PC-9 (cell line): ENCODE measurements around the gene NSF. TPM values are rescaled to one million over a fixed set of nuclear protein-coding genes. Genes with fewer than 3 reads are reported as not detected.
"Not testable (repeated sequence)": the region's sequence is repeated elsewhere in the genome, so short reads cannot be mapped to it uniquely, and the experiment has no call there.

Experiments
- BruUV-seq: library from RNA; stranded (reverse); fragments of 400-500 nt; replicated peaks from 2 replicates; lab custom pipeline; 2021; lab: Mats Ljungman, UMichigan
- CTCF ChIA-PET: fragments of 300-600 bp; sonication (Branson Sonifier 250); formaldehyde crosslinking; loops from one replicate; lab custom pipeline; 2022; ENCODE audit warnings: antibody characterized with exemption; lab: Charles Lee
- POLR2A ChIA-PET: fragments of 300-600 bp; sonication (Branson Sonifier 250); formaldehyde crosslinking; loops from one replicate; lab custom pipeline; 2022; ENCODE audit warnings: antibody characterized with exemption; ENCODE audit not compliant: unreplicated experiment; lab: Charles Lee
- DNase-seq, 2 experiments: peaks; one replicate each; pipeline versions ENCODE4 v3.0.0 to v3.0.0-alpha.2; 2015 to 2022; ENCODE audit warnings: mixed read lengths in 1 of 2
- H2AFZ ChIP-seq: fragments of 200-600 bp; sonication (generic); 2 replicates; pipeline ENCODE4 v1.8.1; 2017; ENCODE audit warnings: antibody characterized with exemption
- H3F3A ChIP-seq: fragments of 200-600 bp; sonication (generic); 2 replicates; pipeline ENCODE4 v1.8.1; 2017; ENCODE audit warnings: antibody characterized with exemption, mild to moderate bottlenecking, low read depth; ENCODE audit not compliant: insufficient read depth
- H3K27ac ChIP-seq: fragments of 200-600 bp; sonication (generic); 2 replicates; pipeline ENCODE4 v1.6.1; 2016; ENCODE audit warnings: mixed run types
- H3K27me3 ChIP-seq: fragments of 200-600 bp; sonication (generic); 2 replicates; pipeline ENCODE4 v1.6.1; 2016; ENCODE audit warnings: low read depth, mixed run types; ENCODE audit not compliant: insufficient read depth
- H3K36me3 ChIP-seq: fragments of 200-600 bp; sonication (generic); 2 replicates; pipeline ENCODE4 v1.6.1; 2016; ENCODE audit warnings: low read depth, mixed run types
- H3K4me1 ChIP-seq: fragments of 200-600 bp; sonication (generic); replicated peaks from 2 replicates; pipeline ENCODE4 v1.6.1; 2016; ENCODE audit warnings: mixed run types; ENCODE audit not compliant: insufficient read depth
- H3K4me2 ChIP-seq: fragments of 200-600 bp; sonication (generic); 2 replicates; pipeline ENCODE4 v1.6.1; 2017; ENCODE audit warnings: mixed run types
- H3K4me3 ChIP-seq: fragments of 200-600 bp; sonication (generic); 2 replicates; pipeline ENCODE4 v1.6.1; 2016; ENCODE audit warnings: mixed run types
- H3K79me2 ChIP-seq: fragments of 200-600 bp; sonication (generic); 2 replicates; pipeline ENCODE4 v1.6.1; 2017; ENCODE audit warnings: low read depth, mixed run types
- H3K9me2 ChIP-seq: fragments of 200-600 bp; sonication (generic); 2 replicates; pipeline ENCODE4 v1.8.1; 2017; ENCODE audit warnings: mild to moderate bottlenecking; ENCODE audit not compliant: insufficient read depth
- H3K9me3 ChIP-seq: fragments of 200-600 bp; sonication (generic); 2 replicates; pipeline ENCODE4 v1.8.1; 2016; ENCODE audit warnings: low read depth; ENCODE audit not compliant: insufficient read depth
- H4K20me1 ChIP-seq: fragments of 200-600 bp; sonication (generic); 2 replicates; pipeline ENCODE4 v1.8.1; 2017; ENCODE audit not compliant: insufficient read depth
- intact Hi-C: fragments of 100-400 bp; cut with micrococcal nuclease; formaldehyde crosslinking; loops from one replicate; pipeline ENCODE4 v1.10.0; 2022; ENCODE audit not compliant: unreplicated experiment
- total RNA-seq: library from RNA; stranded (reverse); gene quantifications from 2 replicates; pipeline ENCODE4 v1.2.3, GENCODE V29; 2021

NSF gene
- total RNA-seq, 1 experiment from 2014 or later, result 40.0 TPM

- H2AFZ ChIP-seq, H3K27ac ChIP-seq, H3K4me1 ChIP-seq, H3K9me2 ChIP-seq, intact Hi-C loops, H3K9me3 ChIP-seq, POLR2A ChIA-PET, BruUV-seq, H3F3A ChIP-seq, H4K20me1 ChIP-seq, DNase-seq, H3K27me3 ChIP-seq, CTCF ChIA-PET, H3K79me2 ChIP-seq, H3K4me3 ChIP-seq, H3K36me3 ChIP-seq, H3K4me2 ChIP-seq: not testable (repeated sequence)
Observed at GRCh38 chr17:46628753-46629436, 38.4 kb downstream of the NSF start.

GRCh38 chr17:46632146-46632545 is 41.7 kb downstream of the NSF start:
- H4K20me1 ChIP-seq, H3K36me3 ChIP-seq, H3K9me3 ChIP-seq, H3K4me2 ChIP-seq, H3K27me3 ChIP-seq, DNase-seq, H3F3A ChIP-seq, BruUV-seq, H3K4me1 ChIP-seq, intact Hi-C loops, POLR2A ChIA-PET, H3K27ac ChIP-seq, H3K79me2 ChIP-seq, H3K4me3 ChIP-seq, H2AFZ ChIP-seq, H3K9me2 ChIP-seq, CTCF ChIA-PET: not testable (repeated sequence)

GRCh38 chr17:46634844-46635243 is 44.4 kb downstream of the NSF start:
- DNase-seq, H3K4me2 ChIP-seq, H3K27ac ChIP-seq, intact Hi-C loops, H2AFZ ChIP-seq, H3K9me2 ChIP-seq, H3F3A ChIP-seq, H3K9me3 ChIP-seq, POLR2A ChIA-PET, BruUV-seq, H4K20me1 ChIP-seq, H3K4me1 ChIP-seq, H3K79me2 ChIP-seq, H3K4me3 ChIP-seq, H3K27me3 ChIP-seq, H3K36me3 ChIP-seq: not testable (repeated sequence)
- CTCF ChIA-PET, result interaction anchor here (0.6 kb wide), 1 partner anchor 219 kb away, joined by 3 read pairs; no protein-coding TSS in a partner anchor

GRCh38 chr17:46641861-46642656 is 51.6 kb downstream of the NSF start:
- H3F3A ChIP-seq, H3K36me3 ChIP-seq, H4K20me1 ChIP-seq, BruUV-seq, H3K27me3 ChIP-seq, DNase-seq, H3K27ac ChIP-seq, H3K9me3 ChIP-seq, H3K9me2 ChIP-seq, H2AFZ ChIP-seq, H3K4me2 ChIP-seq, H3K4me3 ChIP-seq, H3K4me1 ChIP-seq, POLR2A ChIA-PET, intact Hi-C loops, CTCF ChIA-PET, H3K79me2 ChIP-seq: not testable (repeated sequence)

- BruUV-seq, H3K4me2 ChIP-seq, POLR2A ChIA-PET: not testable (repeated sequence)
Observed at GRCh38 chr17:46647251-46647650, 56.8 kb downstream of the NSF start.

GRCh38 chr17:46647688-46648278 is 57.3 kb downstream of the NSF start:
- DNase-seq, result not testable (repeated sequence)

More at GRCh38 chr17:46647251-46647650, 56.8 kb downstream of the NSF start:
- intact Hi-C loops, DNase-seq, CTCF ChIA-PET, H3F3A ChIP-seq, H3K4me3 ChIP-seq, H4K20me1 ChIP-seq, H3K9me2 ChIP-seq, H2AFZ ChIP-seq, H3K27me3 ChIP-seq, H3K4me1 ChIP-seq, H3K79me2 ChIP-seq, H3K27ac ChIP-seq, H3K9me3 ChIP-seq, H3K36me3 ChIP-seq: not testable (repeated sequence)

GRCh38 chr17:46649246-46649645 is 58.8 kb downstream of the NSF start:
- H3K79me2 ChIP-seq, H2AFZ ChIP-seq, H4K20me1 ChIP-seq, CTCF ChIA-PET, POLR2A ChIA-PET, H3K27ac ChIP-seq, H3K27me3 ChIP-seq, intact Hi-C loops, BruUV-seq, H3K4me1 ChIP-seq, H3K36me3 ChIP-seq, H3K9me3 ChIP-seq, H3K4me3 ChIP-seq, H3K9me2 ChIP-seq, DNase-seq, H3K4me2 ChIP-seq, H3F3A ChIP-seq: not testable (repeated sequence)

More at GRCh38 chr17:46647688-46648278, 57.3 kb downstream of the NSF start:
- H3K9me3 ChIP-seq, intact Hi-C loops, H3K27ac ChIP-seq, H3K4me2 ChIP-seq, H3K79me2 ChIP-seq, H2AFZ ChIP-seq, POLR2A ChIA-PET, H3K4me3 ChIP-seq, H3K9me2 ChIP-seq, H4K20me1 ChIP-seq, CTCF ChIA-PET, H3K27me3 ChIP-seq, BruUV-seq, H3K4me1 ChIP-seq, H3F3A ChIP-seq, H3K36me3 ChIP-seq: not testable (repeated sequence)
